GM08714 (cell line): ENCODE measurements around the gene KCNJ8.

Source experiments
- H3K4me3 ChIP-seq: fragments of 200-500 bp; sonication (Bioruptor generic); 2 replicates; pipeline ENCODE4 v1.5.1; 2014; ENCODE audit warnings: mild to moderate bottlenecking, low read length, inconsistent platforms
- ZNF274 ChIP-seq: IDR thresholded peaks from 2 replicates; pipeline ENCODE4 v1.6.1; 2012; ENCODE audit warnings: mild to moderate bottlenecking, low read depth, low read length

Gene KCNJ8

GRCh38 chr12:21766403-21766802 lies 8.1 kb downstream of the KCNJ8 start:
- TF ChIP-seq ZNF274: no peak
- no peak overlapping the region for H3K4me3 ChIP-seq

- no peak overlapping the region for H3K4me3 ChIP-seq
- no peak for TF ChIP-seq ZNF274
These were observed 9.6 kb downstream of the KCNJ8 start for GRCh38 chr12:21764950-21765349.

- TF ChIP-seq ZNF274: no peak
These were observed 10.4 kb downstream of the KCNJ8 start for GRCh38 chr12:21764065-21764464.

GRCh38 chr12:21763531-21763930 lies 11.0 kb downstream of the KCNJ8 start:
- H3K4me3 ChIP-seq: no peak overlapping the region
- no peak for TF ChIP-seq ZNF274

More at GRCh38 chr12:21764065-21764464, 10.4 kb downstream of the KCNJ8 start:
- H3K4me3 ChIP-seq: no peak overlapping the region

GRCh38 chr12:21759737-21760136 lies 14.8 kb downstream of the KCNJ8 start:
- no peak overlapping the region for H3K4me3 ChIP-seq
- no peak for TF ChIP-seq ZNF274

GRCh38 chr12:21757735-21758134 lies 16.8 kb downstream of the KCNJ8 start:
- TF ChIP-seq ZNF274: no peak
- no peak overlapping the region for H3K4me3 ChIP-seq

GRCh38 chr12:21756699-21757098 lies 17.8 kb downstream of the KCNJ8 start:
- TF ChIP-seq ZNF274: no peak

GRCh38 chr12:21751517-21751916 lies 23.0 kb downstream of the KCNJ8 start:
- no peak for TF ChIP-seq ZNF274
- no peak overlapping the region for H3K4me3 ChIP-seq

More at GRCh38 chr12:21756699-21757098, 17.8 kb downstream of the KCNJ8 start:
- no peak overlapping the region for H3K4me3 ChIP-seq

- H3K4me3 ChIP-seq: no peak overlapping the region
- TF ChIP-seq ZNF274: no peak
These were observed 29.2 kb downstream of the KCNJ8 start for GRCh38 chr12:21745258-21745657.

GRCh38 chr12:21731144-21731543 lies 43.4 kb downstream of the KCNJ8 start:
- TF ChIP-seq ZNF274: no peak
- H3K4me3 ChIP-seq: no peak overlapping the region

GRCh38 chr12:21725731-21726130 lies 48.8 kb downstream of the KCNJ8 start:
- no peak for TF ChIP-seq ZNF274
- no peak overlapping the region for H3K4me3 ChIP-seq

- no peak for TF ChIP-seq ZNF274
- H3K4me3 ChIP-seq: no peak overlapping the region
These were observed 55.4 kb downstream of the KCNJ8 start for GRCh38 chr12:21718944-21719650.

- TF ChIP-seq ZNF274: no peak
- H3K4me3 ChIP-seq: no peak overlapping the region
These were observed 56.1 kb downstream of the KCNJ8 start for GRCh38 chr12:21718403-21718802.

- no peak overlapping the region for H3K4me3 ChIP-seq
- TF ChIP-seq ZNF274: no peak
These were observed 56.7 kb downstream of the KCNJ8 start for GRCh38 chr12:21717767-21718166.

- no peak overlapping the region for H3K4me3 ChIP-seq
- TF ChIP-seq ZNF274: no peak
These were observed 59.1 kb downstream of the KCNJ8 start for GRCh38 chr12:21715386-21715785.
